ENCODE measurements around the gene BRIP1. TPM values are rescaled to one million over a fixed set of nuclear protein-coding genes. Genes with fewer than 3 reads are reported as not detected.

BRIP1 gene
- total RNA-seq, 1 experiment from 2014 or later = 13.8 TPM

DNA sequence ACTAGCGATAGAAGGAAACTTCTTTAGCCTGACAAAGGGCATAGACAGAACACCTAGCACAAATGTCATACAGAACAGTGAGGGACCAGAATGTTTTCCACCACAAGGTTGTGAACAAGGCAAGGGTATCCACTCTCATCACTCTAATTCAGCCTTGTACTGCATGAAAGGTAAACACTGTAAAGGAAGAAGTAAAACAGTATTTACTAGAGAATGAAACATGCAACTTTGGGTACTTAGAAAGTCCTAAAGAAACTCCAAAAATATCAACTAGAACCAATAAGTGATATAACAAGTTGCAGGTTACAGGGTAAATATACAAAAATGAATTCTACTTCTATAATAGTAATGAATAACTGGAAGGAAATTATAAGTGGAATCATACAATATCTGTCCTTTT is 32.2 kb downstream of the BRIP1 start (continued):
- TF ChIP-seq ZNF281 (CRISPR knock-in tag; IDR thresholded peaks at IDR 0.05) (no peak), GABPB1 (CRISPR knock-in tag; IDR thresholded peaks at IDR 0.05) (no peak), ZMAT4 (CRISPR knock-in tag; IDR thresholded peaks at IDR 0.05) (no peak)

- peaks cover 19% of the 10 kb centered on the region for H3K9me3 Mint-ChIP-seq
- H3K27me3 Mint-ChIP-seq (ENCODE audit: low read depth) = no peaks in the 10 kb centered on the region
- H3K4me1 Mint-ChIP-seq = 0 out of 2 replicates have a peak, but pooled peaks cover 6% of the 10 kb centered on the region
- H3K36me3 Mint-ChIP-seq = peaks cover 25% of the 10 kb centered on the region
- DNase-seq (ENCODE audit: low spot score) (no peak), ATAC-seq (no peak)
- TF ChIP-seq ZNF263 (CRISPR knock-in tag; IDR thresholded peaks at IDR 0.05; ENCODE audit: low read depth) = no peak
- TF ChIP-seq ELF4 (CRISPR knock-in tag; IDR thresholded peaks at IDR 0.05; ENCODE audit: low read depth) = no peak
- no peak for TF ChIP-seq ATF1 (CRISPR knock-in tag; IDR thresholded peaks at IDR 0.05)
- no peak for TF ChIP-seq SOX15 (CRISPR knock-in tag; IDR thresholded peaks at IDR 0.05)
- TF ChIP-seq NFE2L1 (CRISPR knock-in tag; IDR thresholded peaks at IDR 0.05) = no peak
- no peak for TF ChIP-seq RORB (CRISPR knock-in tag; IDR thresholded peaks at IDR 0.05)
- no peak for TF ChIP-seq ZNF671 (CRISPR knock-in tag; IDR thresholded peaks at IDR 0.05)
- POLR2A ChIA-PET = no interaction called here
- CTCF ChIA-PET = no interaction called here
- H3K4me3 Mint-ChIP-seq = no peak overlapping the region
- H3K27ac Mint-ChIP-seq = no peak overlapping the region
Measured at GRCh38 chr17:61828694-61829093, 34.6 kb downstream of the BRIP1 start.

- DNase-seq (ENCODE audit: low spot score) = no peak
- Mint-ChIP-seq H3K4me1 (0 out of 2 replicates have a peak, but pooled peaks cover under 1% of the 10 kb centered on the region), H3K36me3 (peaks cover 25% of the 10 kb centered on the region), H3K27me3 (ENCODE audit: low read depth) (no peaks in the 10 kb centered on the region), H3K4me3 (no peak overlapping the region), H3K9me3 (peaks cover 19% of the 10 kb centered on the region), H3K27ac (no peak overlapping the region)
- ChIA-PET POLR2A (no interaction called here), CTCF (no interaction called here)
- ATAC-seq = no peak
- no peak for TF ChIP-seq FOXP1 (CRISPR knock-in tag; IDR thresholded peaks at IDR 0.05; ENCODE audit: borderline replicate concordance)
- no peak for TF ChIP-seq E2F5 (CRISPR knock-in tag; IDR thresholded peaks at IDR 0.05)
- no peak for TF ChIP-seq ARID4B (CRISPR knock-in tag; IDR thresholded peaks at IDR 0.05; ENCODE audit: borderline replicate concordance)
- no peak for TF ChIP-seq NR2C2 (CRISPR knock-in tag; IDR thresholded peaks at IDR 0.05)
- TF ChIP-seq NFATC4 (CRISPR knock-in tag; IDR thresholded peaks at IDR 0.05) = no peak
- TF ChIP-seq ZNF423 (CRISPR knock-in tag; IDR thresholded peaks at IDR 0.05) = no peak
- TF ChIP-seq PRDM15 (CRISPR knock-in tag; IDR thresholded peaks at IDR 0.05) = no peak
- TF ChIP-seq, protein P1, sequence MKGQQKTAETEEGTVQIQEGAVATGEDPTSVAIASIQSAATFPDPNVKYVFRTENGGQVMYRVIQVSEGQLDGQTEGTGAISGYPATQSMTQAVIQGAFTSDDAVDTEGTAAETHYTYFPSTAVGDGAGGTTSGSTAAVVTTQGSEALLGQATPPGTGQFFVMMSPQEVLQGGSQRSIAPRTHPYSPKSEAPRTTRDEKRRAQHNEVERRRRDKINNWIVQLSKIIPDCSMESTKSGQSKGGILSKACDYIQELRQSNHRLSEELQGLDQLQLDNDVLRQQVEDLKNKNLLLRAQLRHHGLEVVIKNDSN (CRISPR knock-in tag; IDR thresholded peaks at IDR 0.05) = no peak
- TF ChIP-seq KAT7 (CRISPR knock-in tag; IDR thresholded peaks at IDR 0.05; ENCODE audit: borderline replicate concordance) = no peak
Measured at GRCh38 chr17:61827649-61828395, 35.5 kb downstream of the BRIP1 start.
